Neural progenitor cell (in vitro differentiated cells): ENCODE measurements around the gene ZNF717. TPM values are rescaled to one million over a fixed set of nuclear protein-coding genes. Genes with fewer than 3 reads are reported as not detected.
"Not testable (repeated sequence)": the region's sequence is repeated elsewhere in the genome, so short reads cannot be mapped to it uniquely, and the experiment has no call there.

ENCODE experiments used
- DNase-seq: peaks from one replicate; pipeline ENCODE4 v3.0.0-alpha.2; 2016; ENCODE audit warnings: low spot score
- H2AFZ ChIP-seq: fragments of 200-600 bp; sonication (generic); replicated peaks from 2 replicates; pipeline ENCODE4 v1.6.1; 2016; ENCODE audit warnings: antibody characterized with exemption
- H3F3A ChIP-seq: fragments of 200-600 bp; sonication (generic); 2 replicates; pipeline ENCODE4 v1.6.1; 2016; ENCODE audit warnings: antibody characterized with exemption, low read depth
- H3K27ac ChIP-seq: fragments of 200-600 bp; sonication (generic); 2 replicates; pipeline ENCODE4 v1.5.1; 2016; ENCODE audit warnings: mild to moderate bottlenecking
- H3K27me3 ChIP-seq: fragments of 200-600 bp; sonication (generic); 2 replicates; pipeline ENCODE4 v1.6.1; 2016; ENCODE audit warnings: mild to moderate bottlenecking, moderate library complexity
- H3K36me3 ChIP-seq: fragments of 200-600 bp; sonication (generic); 2 replicates; pipeline ENCODE4 v1.5.1; 2016
- H3K4me1 ChIP-seq: fragments of 200-600 bp; sonication (generic); 2 replicates; pipeline ENCODE4 v1.6.1; 2016; ENCODE audit warnings: mixed run types
- H3K4me2 ChIP-seq: fragments of 200-600 bp; sonication (generic); 2 replicates; pipeline ENCODE4 v1.6.1; 2016
- H3K4me3 ChIP-seq: fragments of 200-600 bp; sonication (generic); 2 replicates; pipeline ENCODE4 v1.5.1; 2016
- H3K79me2 ChIP-seq: fragments of 200-600 bp; sonication (generic); 2 replicates; pipeline ENCODE4 v1.6.1; 2016; ENCODE audit warnings: low read depth
- H3K9ac ChIP-seq: fragments of 200-600 bp; sonication (generic); 2 replicates; pipeline ENCODE4 v1.6.1; 2016
- H3K9me3 ChIP-seq: fragments of 200-600 bp; sonication (generic); 2 replicates; pipeline ENCODE4 v1.5.1; 2016; ENCODE audit warnings: low read depth
- H4K20me1 ChIP-seq: fragments of 200-600 bp; sonication (generic); 2 replicates; pipeline ENCODE4 v1.6.1; 2016; ENCODE audit warnings: low read depth
- H3K27ac Mint-ChIP-seq: 3 replicates; pipeline ENCODE4 v1.8.0; 2021; ENCODE audit warnings: mixed read lengths
- H3K27me3 Mint-ChIP-seq: 2 replicates; pipeline ENCODE4 v1.8.0; 2022; ENCODE audit warnings: low read depth, mild to moderate bottlenecking, inconsistent platforms, moderate library complexity, mixed read lengths; ENCODE audit not compliant: insufficient read depth
- H3K36me3 Mint-ChIP-seq: 3 replicates; pipeline ENCODE4 v1.8.0; 2021; ENCODE audit warnings: mixed read lengths
- H3K4me1 Mint-ChIP-seq: 3 replicates; pipeline ENCODE4 v1.8.0; 2021; ENCODE audit warnings: mixed read lengths
- H3K4me3 Mint-ChIP-seq: 3 replicates; pipeline ENCODE4 v1.8.0; 2021; ENCODE audit warnings: mild to moderate bottlenecking, moderate library complexity, mixed read lengths
- H3K9me3 Mint-ChIP-seq: 3 replicates; pipeline ENCODE4 v1.8.0; 2020; ENCODE audit warnings: mixed read lengths
- EZH2 ChIP-seq: fragments of 200-600 bp; sonication (generic); IDR thresholded peaks from 2 replicates; pipeline ENCODE4 v1.6.1; 2017; ENCODE audit warnings: antibody characterized with exemption, mild to moderate bottlenecking, moderate library complexity
- EZH2phosphoT487 ChIP-seq: fragments of 200-600 bp; sonication (generic); IDR thresholded peaks from 2 replicates; pipeline ENCODE4 v1.6.1; 2017; ENCODE audit warnings: antibody characterized with exemption
- total RNA-seq: library from RNA; depleted of rRNA; stranded (reverse); fragments of >200 nt; gene quantifications from 2 replicates; pipeline ENCODE4 v1.2.3, GENCODE V29; 2015; ENCODE audit warnings: low replicate concordance
- TF ChIP-seq, protein P1 (sequence below): fragments of 200-600 bp; sonication (generic); IDR thresholded peaks from 2 replicates; pipeline ENCODE4 v1.5.1; 2017; ENCODE audit warnings: antibody characterized with exemption, mild to moderate bottlenecking

Gene ZNF717
- total RNA-seq, 1 donor from 2014 or later = 14.6 TPM

DNA sequence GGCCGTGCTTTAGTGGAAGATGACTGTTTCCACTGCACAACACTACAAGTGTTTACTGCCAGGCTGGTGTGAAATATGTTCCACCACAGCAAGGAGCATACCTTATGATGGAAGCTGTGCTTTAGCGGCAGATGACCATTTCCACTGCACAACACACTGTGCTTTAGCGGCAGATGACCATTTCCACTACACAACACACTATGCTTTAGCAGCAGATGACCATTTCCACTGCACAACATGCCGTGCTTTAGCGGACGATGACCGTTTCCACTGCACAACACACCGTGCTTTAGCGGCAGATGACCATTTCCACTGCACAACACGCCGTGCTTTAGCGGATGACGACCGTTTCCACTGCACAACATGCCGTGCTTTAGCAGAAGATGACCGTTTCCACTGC is 2.8 kb downstream of the ZNF717 start:
- H3K9ac ChIP-seq = no peak overlapping the region
- H4K20me1 ChIP-seq = no peaks in the 10 kb centered on the region
- Mint-ChIP-seq H3K27me3 (peaks cover 3% of the 10 kb centered on the region), H3K4me3 (no peak overlapping the region), H3K36me3 (peaks cover 33% of the 10 kb centered on the region), H3K9me3 (peaks cover 43% of the 10 kb centered on the region), H3K4me1 (no peaks in the 10 kb centered on the region), H3K27ac (no peak overlapping the region)
- no peaks in the 10 kb centered on the region for H3F3A ChIP-seq
- H3K27ac ChIP-seq = no peak overlapping the region
- no peak overlapping the region for H3K4me3 ChIP-seq
- no peaks in the 10 kb centered on the region for H3K27me3 ChIP-seq
- TF ChIP-seq, protein P1, sequence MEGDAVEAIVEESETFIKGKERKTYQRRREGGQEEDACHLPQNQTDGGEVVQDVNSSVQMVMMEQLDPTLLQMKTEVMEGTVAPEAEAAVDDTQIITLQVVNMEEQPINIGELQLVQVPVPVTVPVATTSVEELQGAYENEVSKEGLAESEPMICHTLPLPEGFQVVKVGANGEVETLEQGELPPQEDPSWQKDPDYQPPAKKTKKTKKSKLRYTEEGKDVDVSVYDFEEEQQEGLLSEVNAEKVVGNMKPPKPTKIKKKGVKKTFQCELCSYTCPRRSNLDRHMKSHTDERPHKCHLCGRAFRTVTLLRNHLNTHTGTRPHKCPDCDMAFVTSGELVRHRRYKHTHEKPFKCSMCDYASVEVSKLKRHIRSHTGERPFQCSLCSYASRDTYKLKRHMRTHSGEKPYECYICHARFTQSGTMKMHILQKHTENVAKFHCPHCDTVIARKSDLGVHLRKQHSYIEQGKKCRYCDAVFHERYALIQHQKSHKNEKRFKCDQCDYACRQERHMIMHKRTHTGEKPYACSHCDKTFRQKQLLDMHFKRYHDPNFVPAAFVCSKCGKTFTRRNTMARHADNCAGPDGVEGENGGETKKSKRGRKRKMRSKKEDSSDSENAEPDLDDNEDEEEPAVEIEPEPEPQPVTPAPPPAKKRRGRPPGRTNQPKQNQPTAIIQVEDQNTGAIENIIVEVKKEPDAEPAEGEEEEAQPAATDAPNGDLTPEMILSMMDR = no peak
- TF ChIP-seq EZH2 (no peak), EZH2phosphoT487 (no peak)
- no peaks in the 10 kb centered on the region for H3K79me2 ChIP-seq
- H3K4me1 ChIP-seq = no peaks in the 10 kb centered on the region
- no peaks in the 10 kb centered on the region for H3K36me3 ChIP-seq
- H3K4me2 ChIP-seq = no peak overlapping the region
- DNase-seq = no peak
- peaks cover 2% of the 10 kb centered on the region for H3K9me3 ChIP-seq
- H2AFZ ChIP-seq = no peak overlapping the region

GRCh38 chr3:75781079-75781745 is 4.1 kb downstream of the ZNF717 start:
- Mint-ChIP-seq H3K36me3 (peaks cover 37% of the 10 kb centered on the region), H3K9me3 (peaks cover 52% of the 10 kb centered on the region)
- H3K27me3 ChIP-seq = no peaks in the 10 kb centered on the region

DNA sequence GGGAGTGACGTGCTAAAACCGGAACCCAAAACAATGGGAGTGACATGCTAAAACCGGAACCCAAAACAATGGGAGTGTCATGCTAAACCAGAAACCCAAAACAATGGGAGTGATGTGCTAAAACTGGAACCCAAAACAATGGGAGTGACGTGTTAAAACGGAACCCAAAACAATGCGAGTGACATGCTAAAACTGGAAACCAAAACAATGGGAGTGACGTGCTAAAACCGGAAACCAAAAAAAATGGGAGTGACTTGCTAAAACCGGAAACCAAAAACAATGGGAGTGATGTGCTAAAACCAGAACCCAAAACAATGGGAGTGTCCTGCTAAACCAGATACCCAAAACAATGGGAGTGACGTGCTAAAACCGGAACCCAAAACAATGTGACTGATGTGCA is 7.6 kb downstream of the ZNF717 start:
- not testable (repeated sequence) for H3K4me3 Mint-ChIP-seq, H3K4me3 ChIP-seq, H3K9ac ChIP-seq, H2AFZ ChIP-seq, H3K27me3 Mint-ChIP-seq, H3K4me1 Mint-ChIP-seq, H3F3A ChIP-seq, H3K79me2 ChIP-seq, H3K27me3 ChIP-seq, DNase-seq, H3K4me2 ChIP-seq, H3K36me3 ChIP-seq, H3K4me1 ChIP-seq, H4K20me1 ChIP-seq, H3K27ac ChIP-seq, H3K9me3 ChIP-seq, H3K27ac Mint-ChIP-seq
- H3K36me3 Mint-ChIP-seq = peaks cover 35% of the 10 kb centered on the region
- H3K9me3 Mint-ChIP-seq = peaks cover 44% of the 10 kb centered on the region

More at GRCh38 chr3:75781079-75781745, 4.1 kb downstream of the ZNF717 start:
- peaks cover 2% of the 10 kb centered on the region for H3K27me3 Mint-ChIP-seq
- no peak for DNase-seq
- TF ChIP-seq EZH2 = no peak
- TF ChIP-seq, protein P1 = no peak
- TF ChIP-seq EZH2phosphoT487 = no peak
- no peak overlapping the region for H3K27ac Mint-ChIP-seq
- H3K36me3 ChIP-seq = no peaks in the 10 kb centered on the region
- no peaks in the 10 kb centered on the region for H3F3A ChIP-seq
- no peak overlapping the region for H2AFZ ChIP-seq
- no peaks in the 10 kb centered on the region for H4K20me1 ChIP-seq
- H3K79me2 ChIP-seq = no peaks in the 10 kb centered on the region
- peaks cover 8% of the 10 kb centered on the region for H3K9me3 ChIP-seq
- H3K27ac ChIP-seq = no peak overlapping the region
- H3K4me3 Mint-ChIP-seq = no peak overlapping the region
- H3K4me2 ChIP-seq = no peak overlapping the region
- no peak overlapping the region for H3K4me3 ChIP-seq
- no peaks in the 10 kb centered on the region for H3K4me1 Mint-ChIP-seq
- H3K9ac ChIP-seq = no peak overlapping the region
- H3K4me1 ChIP-seq = no peaks in the 10 kb centered on the region

- DNase-seq, H3K27ac Mint-ChIP-seq, H3F3A ChIP-seq, H3K36me3 ChIP-seq, H3K27ac ChIP-seq, H3K4me1 Mint-ChIP-seq, H3K27me3 ChIP-seq, H3K27me3 Mint-ChIP-seq, H3K4me2 ChIP-seq, H3K9ac ChIP-seq, H2AFZ ChIP-seq, H3K9me3 ChIP-seq, H3K4me3 ChIP-seq, H3K4me3 Mint-ChIP-seq, H3K4me1 ChIP-seq, H3K79me2 ChIP-seq, H4K20me1 ChIP-seq: not testable (repeated sequence)
- peaks cover 34% of the 10 kb centered on the region for H3K9me3 Mint-ChIP-seq
- H3K36me3 Mint-ChIP-seq = peaks cover 22% of the 10 kb centered on the region
Observed at GRCh38 chr3:75771631-75772030, 13.7 kb downstream of the ZNF717 start.
